Ascending aorta (tissue), 2 donors: ENCODE data around the gene SENP5. TPM values are rescaled to one million over a fixed set of nuclear protein-coding genes. Genes with fewer than 3 reads are reported as not detected.

ENCODE experiments used
- DNase-seq, 2 donors: peaks; one replicate each; pipeline ENCODE4 v3.0.0-alpha.2; 2019; ENCODE audit warnings: low spot score in 2 of 2
- H3K27ac ChIP-seq, 2 donors: fragments of 200-600 bp; sonication (generic); one replicate each; pipeline ENCODE4 v1.5.1; 2016 to 2017; ENCODE audit warnings: mild to moderate bottlenecking in 1 of 2
- H3K27me3 ChIP-seq: fragments of 200-600 bp; sonication (generic); one replicate; pipeline ENCODE4 v1.5.1; 2017
- H3K36me3 ChIP-seq, 2 donors: fragments of 200-600 bp; sonication (generic); one replicate each; pipeline ENCODE4 v1.5.1; 2016
- H3K4me1 ChIP-seq, 2 donors: fragments of 200-600 bp; sonication (generic); one replicate each; pipeline ENCODE4 v1.5.1; 2016 to 2017; ENCODE audit warnings: mild to moderate bottlenecking in 1 of 2
- H3K4me3 ChIP-seq, 2 donors: fragments of 200-600 bp; sonication (generic); one replicate each; pipeline ENCODE4 v1.5.1; 2016 to 2017; ENCODE audit warnings: mild to moderate bottlenecking in 1 of 2
- H3K9me3 ChIP-seq, 2 donors: fragments of 200-600 bp; sonication (generic); one replicate each; pipeline ENCODE4 v1.5.1; 2016
- CTCF ChIP-seq, 3 experiments: fragments of 200-600 bp in 2 of 3; fragments of 450-650 bp in 1 of 3; sonication (generic) in 2 of 3; IDR thresholded peaks; one replicate each; pipeline ENCODE4 v1.5.1; 2016 to 2019; ENCODE audit warnings: antibody characterized with exemption in 3 of 3, mild to moderate bottlenecking in 1 of 3, moderate library complexity in 1 of 3
- intact Hi-C: fragments of 100-400 bp; cut with DNase I; formaldehyde crosslinking; loops from one replicate; pipeline ENCODE4 v1.15.1; 2023
- total RNA-seq: library from RNA; depleted of rRNA; stranded (reverse); fragments of >200 nt; gene quantifications from one replicate; pipeline ENCODE4 v1.1.0, GENCODE V29; 2016

SENP5 gene
- total RNA-seq, 1 donor from 2014 or later: 11.0 TPM

GRCh38 chr3:196962108-196962929 is 94.6 kb downstream of the SENP5 start:
- intact Hi-C loops: loop anchor here (10.0 kb wide), 1 partner anchor 592 kb away; the partner anchor contains the start of gene BDH1
- Histone ChIP-seq H3K27ac (no peak overlapping the region), H3K4me3 (no peak overlapping the region), H3K4me1 (no peaks in the 10 kb centered on the region), H3K36me3 (no peaks in the 10 kb centered on the region), H3K27me3 (no peaks in the 10 kb centered on the region), H3K9me3 (no peaks in the 10 kb centered on the region)
- no peak for TF ChIP-seq CTCF (IDR thresholded peaks at IDR 0.05)
- DNase-seq: no peak

DNA sequence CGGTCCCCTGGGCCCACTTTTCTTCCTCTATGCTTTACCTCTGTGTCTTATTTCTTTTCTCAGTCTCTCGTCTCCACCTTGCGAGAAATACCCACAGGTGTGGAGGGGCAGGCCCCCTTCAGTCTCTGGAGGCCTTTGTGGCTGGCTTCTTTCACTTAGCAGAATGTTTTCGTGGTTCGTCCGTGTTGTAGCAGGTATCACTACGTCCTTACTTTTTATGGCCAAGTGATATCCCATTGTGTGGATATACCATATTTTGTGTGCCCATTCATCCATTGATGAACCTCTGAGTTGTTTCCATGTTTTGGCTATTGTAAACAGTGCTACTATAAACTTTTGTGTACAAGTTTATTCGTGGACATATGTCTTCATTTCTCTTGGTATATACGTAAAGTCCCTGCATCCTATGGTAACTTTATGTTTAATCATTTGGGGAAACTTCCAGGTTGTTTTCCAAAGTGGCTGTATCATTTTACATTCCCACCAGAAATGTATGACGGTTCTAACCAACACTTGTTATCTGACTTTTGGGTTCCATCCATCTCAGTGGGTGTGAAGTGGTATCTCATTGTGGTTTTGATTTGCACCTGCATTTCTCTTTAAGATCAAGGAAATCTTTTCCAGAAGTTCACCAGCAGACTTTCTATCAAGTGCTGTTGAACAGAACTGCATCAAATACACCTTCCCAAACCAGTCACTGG is 95.4 kb downstream of the SENP5 start:
- TF ChIP-seq CTCF (IDR thresholded peaks at IDR 0.05): no peak
- Histone ChIP-seq H3K9me3 (no peaks in the 10 kb centered on the region), H3K27ac (no peak overlapping the region), H3K4me3 (no peak overlapping the region), H3K36me3 (no peaks in the 10 kb centered on the region), H3K4me1 (peaks cover 0 to 3% of the 10 kb centered on the region in 2 donors), H3K27me3 (no peaks in the 10 kb centered on the region)
- no peak for DNase-seq
- intact Hi-C loops: loop anchor here (10.0 kb wide), 1 partner anchor 592 kb away; the partner anchor contains the start of gene BDH1

- Histone ChIP-seq H3K27ac (no peak overlapping the region), H3K27me3 (no peaks in the 10 kb centered on the region), H3K9me3 (no peaks in the 10 kb centered on the region), H3K4me3 (no peak overlapping the region), H3K4me1 (peaks cover 0 to 3% of the 10 kb centered on the region in 2 donors), H3K36me3 (no peaks in the 10 kb centered on the region)
- TF ChIP-seq CTCF (IDR thresholded peaks at IDR 0.05): no peak
- intact Hi-C loops: loop anchor here (10.0 kb wide), 1 partner anchor 591 kb away; the partner anchor contains the start of gene BDH1
- DNase-seq: no peak
Measured at GRCh38 chr3:196963631-196963953, 95.9 kb downstream of the SENP5 start.

- intact Hi-C loops: loop anchor here (5.0 to 10.0 kb wide), 2 partner anchors 128 to 590 kb away; partner anchors contain the start of gene BDH1
Measured at GRCh38 chr3:196965112-196965803, 97.5 kb downstream of the SENP5 start.

More at GRCh38 chr3:196965112-196965803, 97.5 kb downstream of the SENP5 start:
- no peak for TF ChIP-seq CTCF (IDR thresholded peaks at IDR 0.05)
- no peak for DNase-seq
- Histone ChIP-seq H3K27me3 (no peaks in the 10 kb centered on the region), H3K4me1 (peaks cover 0 to 3% of the 10 kb centered on the region in 2 donors), H3K36me3 (no peaks in the 10 kb centered on the region), H3K9me3 (no peaks in the 10 kb centered on the region), H3K4me3 (no peak overlapping the region), H3K27ac (no peak overlapping the region)
